Measurements from ENCODE around the gene C11orf97.
"Not testable (repeated sequence)": the region's sequence is repeated elsewhere in the genome, so short reads cannot be mapped to it uniquely, and the experiment has no call there.

Gene C11orf97

GRCh38 chr11:94511932-94512781, at the start of gene C11orf97:
C11orf97 (plus strand) TSS chr11:94512461; CDS start chr11:94512529, 68 bp downstream.
- DNase-seq (ENCODE audit: low spot score) = peak; percentile 76

DNA sequence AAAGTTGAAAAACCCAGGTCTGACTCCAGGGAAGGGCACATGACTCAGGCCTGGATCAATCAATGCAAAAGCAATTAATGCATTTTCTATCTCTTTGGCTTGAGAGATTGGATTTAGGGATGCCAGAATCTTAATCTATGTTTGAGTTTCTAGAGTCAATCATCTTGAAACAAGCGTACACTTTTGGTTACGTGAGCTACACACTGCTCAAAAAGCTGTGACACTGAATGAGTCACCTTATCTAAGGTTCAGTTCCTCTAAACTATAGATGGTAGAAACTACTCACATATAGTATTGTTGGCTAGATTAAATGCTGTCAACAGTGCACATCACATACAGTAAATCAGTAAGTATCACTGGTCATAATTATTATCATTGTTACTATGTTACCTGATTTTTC, 42.8 kb upstream of the C11orf97 start:
- DNase-seq (ENCODE audit: low spot score) = no peak

DNA sequence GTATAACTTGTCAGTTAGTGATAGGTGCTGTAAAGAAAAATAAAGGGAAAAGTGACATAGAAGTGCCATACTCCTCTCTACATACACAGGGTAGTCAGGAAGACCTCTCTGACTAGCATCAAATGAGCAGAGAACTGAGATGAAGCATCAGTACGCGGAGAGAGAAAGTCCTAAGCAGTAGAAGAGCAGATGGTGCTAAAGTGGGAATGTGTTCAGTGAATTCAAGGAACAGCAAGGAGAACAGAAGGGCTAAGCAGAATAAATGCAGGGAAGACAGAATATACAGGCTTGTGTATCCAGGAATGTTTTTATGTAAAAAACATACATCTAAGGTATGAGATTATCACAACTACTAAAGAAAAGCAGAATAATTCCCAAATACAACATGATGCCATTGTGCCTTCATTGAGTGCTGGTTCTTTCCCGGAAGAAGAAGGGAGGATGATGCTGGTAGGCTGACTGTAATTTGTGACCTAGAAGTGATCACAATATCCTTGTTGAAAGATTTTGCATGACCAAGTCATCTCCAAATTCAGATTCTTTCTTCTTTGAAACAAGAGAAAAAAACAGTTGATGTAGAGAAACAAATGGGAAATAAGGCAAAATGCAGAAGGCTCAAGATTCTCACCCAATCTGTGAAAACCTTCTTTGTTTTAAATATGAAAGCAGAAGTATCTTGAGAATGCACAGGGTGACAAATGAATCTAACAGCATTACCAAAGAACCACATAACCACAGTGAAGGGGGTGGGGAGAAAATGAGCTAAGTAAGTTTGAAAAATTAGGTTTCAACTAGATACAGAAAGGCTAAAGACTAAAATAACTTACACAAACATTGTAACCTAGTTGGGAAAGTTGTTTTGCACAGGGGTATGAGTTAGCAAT, 39.1 kb upstream of the C11orf97 start:
- DNase-seq (ENCODE audit: low spot score) = peak; percentile 17

- no peak for DNase-seq (ENCODE audit: low spot score)
These were observed 34.6 kb upstream of the C11orf97 start for GRCh38 chr11:94477624-94478023.

DNA sequence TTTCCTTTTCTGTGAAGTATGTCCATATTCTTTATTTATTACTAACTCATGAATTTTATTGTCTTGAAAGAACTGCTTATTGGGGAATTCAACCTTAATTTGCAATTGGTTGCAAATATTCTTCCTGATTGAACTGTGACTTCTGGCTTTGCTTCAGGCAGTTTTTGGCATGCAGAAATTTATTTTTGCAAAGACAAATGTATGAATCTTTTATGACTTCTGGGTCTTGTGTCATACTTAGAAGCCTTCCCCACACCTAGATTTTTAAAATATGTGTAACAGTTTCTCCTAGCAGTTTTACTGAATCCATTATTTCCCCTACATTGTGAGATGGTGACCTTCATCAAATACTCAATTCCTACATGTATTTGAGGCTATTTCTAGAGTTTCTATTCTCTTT, 30.9 kb upstream of the C11orf97 start:
- DNase-seq (ENCODE audit: low spot score) = no peak

DNA sequence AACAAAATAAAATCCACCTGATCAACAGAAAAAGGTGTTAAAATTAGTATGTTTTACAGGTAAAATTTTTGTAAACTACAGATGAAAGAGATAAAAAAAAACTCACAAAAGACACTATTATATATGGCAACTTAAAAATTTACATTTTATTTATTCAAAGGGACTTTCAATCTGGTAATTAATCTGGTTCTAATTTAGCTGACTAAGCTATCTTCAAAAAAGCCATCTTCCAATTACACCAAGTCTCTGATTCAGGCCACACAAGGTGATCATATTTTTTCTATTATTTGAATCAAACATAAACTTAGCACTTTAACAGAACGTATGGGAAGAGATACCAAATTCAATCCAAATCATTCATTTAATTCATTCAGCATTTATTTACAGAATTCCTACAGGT, 26.2 kb upstream of the C11orf97 start:
- no peak for DNase-seq (ENCODE audit: low spot score)

DNA sequence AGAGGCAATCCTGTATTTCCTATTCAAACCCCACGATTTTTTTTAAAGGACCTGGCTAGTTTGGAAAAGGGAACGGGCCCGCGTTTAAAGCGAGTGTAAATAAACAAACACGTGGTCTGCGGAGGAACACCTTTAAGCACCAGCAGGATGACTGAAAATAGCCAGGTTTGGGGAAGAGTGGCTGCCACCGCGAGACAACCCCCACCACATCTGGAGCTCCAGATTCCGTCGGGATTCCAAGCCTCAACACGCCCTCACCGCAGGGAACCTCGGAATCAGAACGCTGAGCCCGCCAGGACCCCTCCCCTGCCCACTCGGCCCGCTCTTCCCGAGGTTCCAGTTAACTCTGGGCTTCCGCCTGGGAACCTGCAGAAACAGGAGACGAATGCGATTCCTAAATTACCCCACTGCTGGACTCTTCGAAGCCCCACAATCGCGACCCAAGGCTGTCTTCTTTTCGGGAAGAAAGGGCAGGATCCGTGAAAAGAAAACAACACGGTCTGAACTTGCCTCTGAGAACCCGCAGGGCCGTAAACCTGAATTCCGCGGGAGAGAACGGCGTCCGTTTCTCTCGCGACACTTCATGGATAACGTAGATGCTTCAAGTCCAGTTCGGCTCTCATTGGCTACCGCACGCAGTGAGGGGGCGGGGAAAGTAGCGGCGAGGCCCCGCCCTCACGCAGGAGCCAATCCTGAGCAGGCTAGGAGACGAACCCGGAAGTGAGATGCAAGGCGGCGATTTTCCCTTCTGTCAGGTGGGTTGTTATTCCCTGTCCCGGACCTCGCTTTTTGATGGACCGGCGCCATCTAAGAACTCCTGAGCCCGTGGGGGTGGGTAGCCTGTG, 18.8 kb upstream of the C11orf97 start, which contains the start of the genes ANKRD49 and MRE11:
Gene ANKRD49 (plus strand): TSS at position 704 of the 845 bp plus-strand sequence. CDS start 2,710 bp downstream, outside the sequence.
Gene MRE11 (minus strand): TSS at position 564 of the 845 bp plus-strand sequence. CDS start 1,043 bp downstream, outside the sequence.
- peak; percentile 97 for DNase-seq (ENCODE audit: low spot score)

DNA sequence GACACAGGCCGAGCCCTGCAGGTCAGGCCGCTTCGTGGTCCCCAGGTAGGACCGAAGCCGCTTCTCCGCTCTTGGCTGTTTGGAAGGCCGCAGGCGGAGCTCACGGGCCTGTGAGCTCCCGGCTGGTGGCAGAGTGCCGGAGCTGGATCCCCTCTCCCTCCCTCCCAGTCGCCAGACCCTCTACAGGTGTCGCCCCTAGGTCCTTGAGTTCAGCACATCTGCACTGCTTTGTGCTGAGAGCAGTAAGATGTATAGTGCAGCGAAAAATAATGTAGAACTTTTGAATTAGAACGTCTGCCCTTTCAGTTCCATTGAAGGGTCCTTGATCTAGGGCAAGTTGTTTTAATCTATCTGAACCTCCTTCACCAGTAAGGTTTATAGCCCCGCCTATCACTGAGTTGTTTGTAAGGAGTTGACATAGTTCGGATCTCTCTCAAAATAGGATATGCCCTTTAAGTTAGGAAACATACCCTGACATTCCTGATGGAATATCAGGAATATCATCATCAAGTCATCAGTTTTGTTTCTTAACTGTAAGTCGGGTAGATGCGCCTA, 18.1 kb upstream of the C11orf97 start:
- no peak for DNase-seq (ENCODE audit: low spot score)

- no peak for DNase-seq (ENCODE audit: low spot score)
These were observed 12.1 kb upstream of the C11orf97 start for GRCh38 chr11:94500181-94500580.

- DNase-seq (ENCODE audit: low spot score) = no peak
These were observed 10.7 kb upstream of the C11orf97 start for GRCh38 chr11:94501522-94501921.

DNA sequence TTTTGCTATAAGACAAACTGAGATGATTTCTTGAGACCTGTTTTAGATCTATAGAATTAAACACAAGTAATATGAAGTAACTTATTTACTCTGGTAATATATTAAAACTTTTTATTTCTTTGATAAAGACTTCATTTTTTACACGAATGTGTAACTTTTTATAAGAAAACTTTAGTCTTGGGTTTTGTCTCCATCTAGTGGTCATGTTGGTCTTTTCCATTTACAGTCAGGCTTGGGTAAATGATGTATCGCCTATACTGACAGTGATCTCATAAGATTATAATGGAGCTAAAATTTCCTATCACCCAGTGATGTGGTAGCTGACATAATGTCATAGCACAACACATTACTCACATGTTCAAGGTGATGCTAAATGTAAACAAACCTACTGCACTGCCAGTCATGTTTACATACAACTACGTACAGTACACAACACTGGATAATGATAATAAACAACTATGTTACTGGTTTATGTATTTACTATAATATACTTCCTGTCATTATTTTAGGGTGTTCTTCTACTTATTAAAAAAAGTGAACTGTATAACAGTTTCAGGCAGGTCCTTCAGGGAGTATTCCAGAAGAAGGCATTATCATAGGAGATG, 7.5 kb upstream of the C11orf97 start:
- peak; percentile 58 for DNase-seq (ENCODE audit: low spot score)

GRCh38 chr11:94506513-94506912, 5.7 kb upstream of the C11orf97 start:
- DNase-seq (ENCODE audit: low spot score) = not testable (repeated sequence)

DNA sequence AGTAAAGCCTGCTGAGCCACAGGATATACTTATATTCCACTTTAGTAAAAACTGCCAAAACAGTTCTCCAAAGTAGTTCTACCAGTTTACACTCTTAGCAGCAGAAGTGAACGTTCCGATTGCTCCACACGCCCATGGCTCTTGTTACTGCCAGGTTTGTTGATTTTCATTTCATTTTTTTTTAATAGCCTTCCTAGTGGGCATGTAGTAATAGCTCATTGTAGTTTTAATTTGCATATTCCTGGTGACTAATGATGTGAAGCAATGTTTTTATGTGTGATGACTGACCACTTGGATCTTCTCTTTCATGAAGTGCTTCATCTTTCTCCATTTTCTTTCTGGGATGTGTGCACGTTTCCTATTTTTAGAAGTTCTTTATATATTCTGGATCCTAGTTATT, 4.8 kb upstream of the C11orf97 start:
- no peak for DNase-seq (ENCODE audit: low spot score)

DNA sequence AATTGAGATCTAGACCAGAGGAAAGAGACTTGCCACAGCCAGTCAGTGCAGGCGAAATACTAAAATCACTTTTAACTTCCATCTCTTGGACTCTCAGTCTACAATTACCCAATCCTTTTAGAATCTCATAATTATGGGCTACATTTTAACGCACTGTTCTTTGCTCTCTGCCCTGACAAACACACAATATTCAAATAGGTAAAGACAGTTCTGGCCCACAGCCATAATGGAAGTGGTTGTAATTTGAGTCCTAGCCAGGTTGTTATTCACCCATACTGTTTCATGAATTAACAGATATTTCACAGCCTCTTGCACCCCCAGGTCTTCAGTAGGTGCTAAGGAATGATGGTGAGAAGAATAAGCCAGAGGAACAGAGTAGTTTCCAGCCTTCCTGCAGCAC, 830 bp downstream of the C11orf97 start:
- DNase-seq (ENCODE audit: low spot score) = no peak

- no peak for DNase-seq (ENCODE audit: low spot score)
These were observed 3.1 kb downstream of the C11orf97 start for GRCh38 chr11:94515398-94515797.

DNA sequence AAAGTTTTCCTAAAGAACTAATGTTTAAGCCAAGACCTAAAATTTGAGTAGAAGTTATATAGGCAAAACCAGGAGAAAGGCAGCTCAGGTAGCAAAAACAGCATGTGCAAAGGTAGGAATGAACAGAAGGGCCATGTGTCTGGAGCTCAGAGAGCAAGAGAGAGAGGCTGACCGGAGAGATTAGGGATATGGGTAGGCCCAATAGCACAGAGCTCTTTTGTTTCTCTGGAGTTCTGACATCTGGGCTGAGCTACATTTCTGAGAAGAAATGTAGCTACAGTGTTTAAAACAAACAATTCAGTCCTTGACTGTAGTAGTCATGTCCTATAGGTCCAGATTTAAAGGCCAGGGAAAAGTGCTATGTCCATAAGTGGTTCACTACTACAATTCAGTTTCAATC, 4.5 kb downstream of the C11orf97 start:
- no peak for DNase-seq (ENCODE audit: low spot score)

GRCh38 chr11:94518300-94518699, 6.0 kb downstream of the C11orf97 start:
- DNase-seq (ENCODE audit: low spot score) = no peak

DNA sequence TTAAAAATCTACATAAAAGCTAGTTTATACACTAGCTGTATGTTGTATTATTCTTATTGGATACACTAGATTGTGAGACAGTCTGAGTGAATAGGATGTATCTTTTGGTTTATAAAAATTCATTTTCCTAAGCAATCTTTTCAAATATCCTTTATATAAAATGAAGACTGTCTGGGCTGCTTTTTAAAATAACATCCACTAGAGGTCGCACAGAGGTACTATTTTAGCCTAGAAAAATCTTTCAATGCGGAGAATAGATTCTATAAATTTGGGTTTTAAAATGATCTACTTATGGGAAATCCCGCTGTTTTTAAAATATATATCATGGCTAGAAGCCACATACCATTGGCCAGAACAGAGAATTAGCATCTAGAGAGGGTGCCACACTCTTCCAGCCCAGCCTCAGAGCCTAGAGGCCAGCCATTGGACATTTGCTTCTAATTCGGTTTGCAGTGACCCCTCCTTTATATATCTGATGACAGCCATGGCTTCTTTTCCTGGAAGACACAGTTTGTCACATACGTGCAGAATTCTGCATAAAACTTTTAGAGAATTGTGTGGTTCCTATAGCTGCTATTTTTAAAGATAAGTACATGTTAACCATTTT, 7.3 kb downstream of the C11orf97 start:
- peak; percentile 40 for DNase-seq (ENCODE audit: low spot score)

GRCh38 chr11:94521684-94522083, 9.4 kb downstream of the C11orf97 start:
- peak; percentile 44 for DNase-seq (ENCODE audit: low spot score)

GRCh38 chr11:94524341-94524740, 12.1 kb downstream of the C11orf97 start:
- DNase-seq (ENCODE audit: low spot score) = no peak

Measured in GM03348 (cell line).